ENCODE results near the gene ATG9A. TPM values are rescaled to one million over a fixed set of nuclear protein-coding genes. Genes with fewer than 3 reads are reported as not detected.
A peak's percentile ranks its signal among the peaks of the same experiment; 100 is the strongest.

The ATG9A gene
- total RNA-seq, 1 donor from 2014 or later, result 40.6 TPM

- H3K27ac Mint-ChIP-seq, result no peak overlapping the region
- H3K9me3 Mint-ChIP-seq, result no peaks in the 10 kb centered on the region
- peaks cover 10% of the 10 kb centered on the region for H3K36me3 Mint-ChIP-seq
- no peaks in the 10 kb centered on the region for H3K27me3 Mint-ChIP-seq (ENCODE audit: low read depth)
- H3K4me3 Mint-ChIP-seq, result no peak overlapping the region
- DNase-seq (ENCODE audit: low spot score in 2 of 2, unreplicated experiment in 2 of 2), result no peak
- TF ChIP-seq CTCF (IDR thresholded peaks at IDR 0.05; ENCODE audit: unreplicated experiment), result no peak
- H3K4me1 Mint-ChIP-seq, result peaks cover 19% of the 10 kb centered on the region
Measured at GRCh38 chr2:219173176-219173575, 56.3 kb downstream of the ATG9A start.

GRCh38 chr2:219172231-219173154 lies 56.9 kb downstream of the ATG9A start:
- Mint-ChIP-seq H3K9me3 (no peaks in the 10 kb centered on the region), H3K4me3 (no peak overlapping the region), H3K4me1 (peaks cover 17% of the 10 kb centered on the region), H3K27me3 (ENCODE audit: low read depth) (no peaks in the 10 kb centered on the region), H3K36me3 (peaks cover 10% of the 10 kb centered on the region), H3K27ac (no peak overlapping the region)
- TF ChIP-seq CTCF (IDR thresholded peaks at IDR 0.05; ENCODE audit: unreplicated experiment), result no peak
- DNase-seq (ENCODE audit: low spot score in 2 of 2, unreplicated experiment in 2 of 2), result no peak

GRCh38 chr2:219171231-219171651 lies 58.2 kb downstream of the ATG9A start:
- H3K36me3 Mint-ChIP-seq, result peaks cover 10% of the 10 kb centered on the region
- no peak overlapping the region for H3K4me3 Mint-ChIP-seq
- peak; percentile 85 for TF ChIP-seq CTCF (IDR thresholded peaks at IDR 0.05; ENCODE audit: unreplicated experiment)
- no peaks in the 10 kb centered on the region for H3K9me3 Mint-ChIP-seq
- peaks cover 12% of the 10 kb centered on the region for H3K4me1 Mint-ChIP-seq
- DNase-seq (ENCODE audit: low spot score in 2 of 2, unreplicated experiment in 2 of 2), result no peak
- no peaks in the 10 kb centered on the region for H3K27me3 Mint-ChIP-seq (ENCODE audit: low read depth)
- H3K27ac Mint-ChIP-seq, result peak overlapping the region; percentile 13

- peaks cover 10% of the 10 kb centered on the region for H3K36me3 Mint-ChIP-seq
- peaks cover 4% of the 10 kb centered on the region for H3K4me1 Mint-ChIP-seq
- TF ChIP-seq CTCF (IDR thresholded peaks at IDR 0.05; ENCODE audit: unreplicated experiment), result no peak
- H3K4me3 Mint-ChIP-seq, result no peak within 1 kb of the TSS
- H3K9me3 Mint-ChIP-seq, result no peaks in the 10 kb centered on the region
- no peak for DNase-seq (ENCODE audit: low spot score in 2 of 2, unreplicated experiment in 2 of 2)
- H3K27ac Mint-ChIP-seq, result no peak within 1 kb of the TSS
- H3K27me3 Mint-ChIP-seq (ENCODE audit: low read depth), result no peaks in the 10 kb centered on the region
Measured at GRCh38 chr2:219169930-219170654, 59.3 kb downstream of the ATG9A start, which contains the start of gene SLC23A3. TSS of gene SLC23A3 (minus strand) at chr2:219170029. CDS start at chr2:219169984, 45 bp downstream.

Other genes starting within 250 kb of the ATG9A start
- 0.16 to 0.29 TPM (median 0.22 TPM) in 3 replicates for gene FEV, start 244.5 kb downstream of the ATG9A start, total RNA-seq
- not detected in 3 replicates for gene CRYBA2, start 236.2 kb downstream of the ATG9A start, total RNA-seq
- gene CFAP65, start 188.1 kb downstream of the ATG9A start, total RNA-seq, result not detected in 3 replicates
- 0.18 to 0.62 TPM (median 0.38 TPM) in 3 replicates for gene IHH, start 168.7 kb downstream of the ATG9A start, total RNA-seq
- 11.0 to 11.7 TPM (median 11.5 TPM) in 3 replicates for gene NHEJ1, start 68.8 kb downstream of the ATG9A start, total RNA-seq
- 1.6 to 2.6 TPM (median 1.7 TPM) in 3 replicates for gene SLC23A3, start 59.6 kb downstream of the ATG9A start, total RNA-seq
- gene CNPPD1, start 52.7 kb downstream of the ATG9A start, total RNA-seq, result 24.4 to 28.2 TPM (median 27.5 TPM) in 3 replicates
- gene RETREG2, start 51.4 kb downstream of the ATG9A start, total RNA-seq, result 70.0 to 75.2 TPM (median 74.2 TPM) in 3 replicates
- 27.4 to 29.2 TPM (median 27.8 TPM) in 3 replicates for gene ZFAND2B, start 22.9 kb downstream of the ATG9A start, total RNA-seq
- gene ABCB6, start 10.7 kb downstream of the ATG9A start, total RNA-seq, result 24.6 to 29.4 TPM (median 28.1 TPM) in 3 replicates
- gene ANKZF1, start 170 bp upstream of the ATG9A start, total RNA-seq, result 58.3 to 65.3 TPM (median 59.6 TPM) in 3 replicates
- gene GLB1L, start 15.8 kb upstream of the ATG9A start, total RNA-seq, result 9.6 to 11.6 TPM (median 9.9 TPM) in 3 replicates
- 28.0 to 31.2 TPM (median 29.0 TPM) in 3 replicates for gene STK16, start 15.8 kb upstream of the ATG9A start, total RNA-seq
- gene TUBA4B, start 23.6 kb upstream of the ATG9A start, total RNA-seq, result not detected in 3 replicates
- 0.47 to 1.1 TPM (median 0.63 TPM) in 3 replicates for gene TUBA4A, start 24.3 kb upstream of the ATG9A start, total RNA-seq
- gene DNAJB2, start 49.7 kb upstream of the ATG9A start, total RNA-seq, result 39.7 to 47.8 TPM (median 43.4 TPM) in 3 replicates
- 0.33 to 0.50 TPM (median 0.38 TPM) in 3 replicates for gene PTPRN, start 79.8 kb upstream of the ATG9A start, total RNA-seq
- gene RESP18, start 103.1 kb upstream of the ATG9A start, total RNA-seq, result not detected in 3 replicates
- 73.2 to 85.1 TPM (median 77.1 TPM) in 3 replicates for gene DNPEP, start 158.3 kb upstream of the ATG9A start, total RNA-seq
- 33.0 to 38.5 TPM (median 37.0 TPM) in 3 replicates for gene DES, start 188.7 kb upstream of the ATG9A start, total RNA-seq
- gene SPEG, start 205.2 kb upstream of the ATG9A start, total RNA-seq, result 95.4 to 97.7 TPM (median 97.7 TPM) in 3 replicates